Mesendoderm (in vitro differentiated cells): ENCODE data around the gene LASP1.
A peak's percentile ranks its signal among the peaks of the same experiment; 100 is the strongest.

Experiments
- DNase-seq: peaks from one replicate; pipeline ENCODE4 v3.0.0; 2013
- H2AK5ac ChIP-seq: 2 replicates; pipeline ENCODE4 v1.6.1; 2013; ENCODE audit warnings: low read length, inconsistent platforms
- H2BK120ac ChIP-seq: 2 replicates; pipeline ENCODE4 v1.6.1; 2013; ENCODE audit warnings: low read depth, mild to moderate bottlenecking, low read length, moderate library complexity, mixed read lengths
- H2BK15ac ChIP-seq: replicated peaks from 2 replicates; pipeline ENCODE4 v1.6.1; 2013; ENCODE audit warnings: low read depth, mild to moderate bottlenecking, moderate library complexity
- H2BK5ac ChIP-seq: 2 replicates; pipeline ENCODE4 v1.6.1; 2013; ENCODE audit warnings: low read length, inconsistent platforms
- H3K18ac ChIP-seq: 2 replicates; pipeline ENCODE4 v1.6.1; 2013; ENCODE audit warnings: mild to moderate bottlenecking, low read length, mixed read lengths
- H3K23ac ChIP-seq: one replicate; pipeline ENCODE4 v1.6.1; 2013; ENCODE audit warnings: low read length
- H3K27ac ChIP-seq: 2 replicates; pipeline ENCODE4 v1.5.1; 2013; ENCODE audit warnings: low read depth, mild to moderate bottlenecking, inconsistent platforms, low read length, moderate library complexity
- H3K27me3 ChIP-seq: 2 replicates; pipeline ENCODE4 v1.6.1; 2013; ENCODE audit warnings: low read length, control low read depth, mild to moderate bottlenecking, inconsistent platforms; ENCODE audit not compliant: insufficient read depth, poor library complexity
- H3K36me3 ChIP-seq: 2 replicates; pipeline ENCODE4 v1.6.1; 2013; ENCODE audit warnings: low read length, inconsistent platforms; ENCODE audit not compliant: control insufficient read depth, insufficient read depth
- H3K4ac ChIP-seq: one replicate; pipeline ENCODE4 v1.6.1; 2013; ENCODE audit warnings: low read depth, mild to moderate bottlenecking, low read length, moderate library complexity
- H3K4me1 ChIP-seq: 2 replicates; pipeline ENCODE4 v1.6.1; 2013; ENCODE audit warnings: low read depth, low read length, inconsistent platforms; ENCODE audit not compliant: control insufficient read depth
- H3K4me2 ChIP-seq: 2 replicates; pipeline ENCODE4 v1.6.1; 2013; ENCODE audit warnings: low read length
- H3K4me3 ChIP-seq: 2 replicates; pipeline ENCODE4 v1.5.1; 2013; ENCODE audit warnings: mild to moderate bottlenecking, low read length
- H3K56ac ChIP-seq: one replicate; pipeline ENCODE4 v1.6.1; 2013; ENCODE audit warnings: low read length
- H3K79me1 ChIP-seq: 2 replicates; pipeline ENCODE4 v1.6.1; 2013; ENCODE audit warnings: low read length, inconsistent platforms
- H3K79me2 ChIP-seq: 2 replicates; pipeline ENCODE4 v1.6.1; 2013; ENCODE audit warnings: mild to moderate bottlenecking, low read length; ENCODE audit not compliant: control insufficient read depth, insufficient read depth
- H3K9ac ChIP-seq: 2 replicates; pipeline ENCODE4 v1.6.1; 2013; ENCODE audit warnings: low read length, inconsistent platforms
- H4K5ac ChIP-seq: one replicate; pipeline ENCODE4 v1.6.1; 2013; ENCODE audit warnings: low read length
- H4K8ac ChIP-seq: one replicate; pipeline ENCODE4 v1.6.1; 2013; ENCODE audit warnings: low read depth, mild to moderate bottlenecking, control low read depth, low read length, moderate library complexity
- WGBS: extraction: QIAGEN DNeasy Blood & Tissue Kit; methylation state at CpG from one replicate; pipeline ENCODE4 v1.1.7; 2013; ENCODE audit warnings: low lambda C conversion rate, missing lambda C conversion rate; ENCODE audit not compliant: insufficient coverage; ENCODE audit errors: extremely low coverage; 5-methylcytosine and 5-hydroxymethylcytosine counted together

The LASP1 gene

DNA sequence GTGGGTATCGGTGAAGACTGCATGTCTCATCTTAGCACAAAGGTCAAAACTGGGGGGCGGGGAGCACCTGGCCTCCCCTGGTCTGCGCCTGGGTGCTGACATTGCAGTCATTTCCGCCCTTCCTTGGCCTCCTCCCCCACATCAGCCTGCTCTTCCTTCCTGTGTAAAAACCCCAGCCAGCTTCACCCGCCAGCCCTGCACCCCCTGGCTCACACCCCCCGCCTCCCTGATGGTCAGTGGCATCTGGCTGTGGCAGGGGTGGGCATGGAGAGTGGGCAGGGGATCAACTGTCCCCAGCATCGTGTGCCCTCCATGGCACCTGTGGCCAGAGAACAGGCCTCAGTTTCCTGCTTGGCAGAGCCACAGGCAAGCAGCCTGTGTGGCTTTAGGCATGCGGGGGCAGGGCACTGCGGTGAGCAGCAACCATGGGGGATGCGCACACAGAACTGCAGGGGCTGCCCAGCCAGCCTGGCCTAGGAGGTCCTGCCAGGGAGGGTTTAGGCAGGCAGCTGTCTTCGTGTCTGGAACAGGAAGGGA, 29.0 kb downstream of the LASP1 start:
- Histone ChIP-seq H3K4me1 (peaks cover 4% of the 10 kb centered on the region), H3K79me2 (peaks cover 5% of the 10 kb centered on the region)

DNA sequence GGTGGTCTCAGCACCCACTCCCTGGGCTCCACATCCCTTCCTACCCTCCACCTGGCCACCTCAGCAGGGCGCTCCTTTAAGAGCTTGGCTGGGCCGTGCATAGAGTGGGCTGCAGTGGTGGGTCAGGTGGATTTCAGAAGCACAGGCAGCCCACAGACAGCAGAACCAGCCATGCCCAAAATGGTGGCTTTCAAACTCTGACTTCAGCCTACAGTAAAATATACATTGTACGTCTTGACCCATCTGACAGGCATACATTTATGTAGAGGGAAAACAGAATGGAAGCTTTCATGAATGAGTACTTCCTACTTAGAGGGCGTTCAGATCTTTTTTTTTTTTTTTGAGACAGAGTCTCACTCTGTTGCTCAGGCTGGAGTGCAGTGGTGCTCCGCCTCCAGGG, 29.6 kb downstream of the LASP1 start:
- no peak overlapping the region for H4K8ac ChIP-seq
- no CpG with 5 or more reads among the region's 5 CpGs for WGBS
- peaks cover 4% of the 10 kb centered on the region for H3K4me1 ChIP-seq
- H4K5ac ChIP-seq, result no peak overlapping the region
- peak overlapping the region; percentile 20 for H3K27ac ChIP-seq
- peaks cover 5% of the 10 kb centered on the region for H3K79me2 ChIP-seq
- H3K4me2 ChIP-seq, result no peak overlapping the region
- H2BK15ac ChIP-seq, result no peak overlapping the region
- H3K18ac ChIP-seq, result no peak overlapping the region
- H3K4ac ChIP-seq, result no peak overlapping the region
- peaks cover 18% of the 10 kb centered on the region for H3K79me1 ChIP-seq
- no peak overlapping the region for H3K9ac ChIP-seq
- H3K4me3 ChIP-seq, result no peak overlapping the region
- no peaks in the 10 kb centered on the region for H3K27me3 ChIP-seq
- no peak overlapping the region for H2BK5ac ChIP-seq
- DNase-seq, result no peak
- no peak overlapping the region for H2AK5ac ChIP-seq
- no peak overlapping the region for H2BK120ac ChIP-seq
- no peaks in the 10 kb centered on the region for H3K36me3 ChIP-seq
- H3K23ac ChIP-seq, result no peak overlapping the region
- no peak overlapping the region for H3K56ac ChIP-seq

More for the DNA sequence above, 29.0 kb downstream of the LASP1 start:
- H3K4ac ChIP-seq, result no peak overlapping the region
- H2BK120ac ChIP-seq, result no peak overlapping the region
- no peaks in the 10 kb centered on the region for H3K27me3 ChIP-seq
- no peak overlapping the region for H2BK5ac ChIP-seq
- H3K56ac ChIP-seq, result no peak overlapping the region
- WGBS, result no CpG with 5 or more reads among the region's 11 CpGs
- no peak overlapping the region for H3K18ac ChIP-seq
- no peak overlapping the region for H3K4me2 ChIP-seq
- H2AK5ac ChIP-seq, result no peak overlapping the region
- H2BK15ac ChIP-seq, result no peak overlapping the region
- H3K9ac ChIP-seq, result no peak overlapping the region
- no peaks in the 10 kb centered on the region for H3K36me3 ChIP-seq
- H4K5ac ChIP-seq, result no peak overlapping the region
- H4K8ac ChIP-seq, result no peak overlapping the region
- no peak overlapping the region for H3K4me3 ChIP-seq
- H3K23ac ChIP-seq, result no peak overlapping the region
- peak overlapping the region; percentile 20 for H3K27ac ChIP-seq
- peaks cover 18% of the 10 kb centered on the region for H3K79me1 ChIP-seq
- no peak for DNase-seq

DNA sequence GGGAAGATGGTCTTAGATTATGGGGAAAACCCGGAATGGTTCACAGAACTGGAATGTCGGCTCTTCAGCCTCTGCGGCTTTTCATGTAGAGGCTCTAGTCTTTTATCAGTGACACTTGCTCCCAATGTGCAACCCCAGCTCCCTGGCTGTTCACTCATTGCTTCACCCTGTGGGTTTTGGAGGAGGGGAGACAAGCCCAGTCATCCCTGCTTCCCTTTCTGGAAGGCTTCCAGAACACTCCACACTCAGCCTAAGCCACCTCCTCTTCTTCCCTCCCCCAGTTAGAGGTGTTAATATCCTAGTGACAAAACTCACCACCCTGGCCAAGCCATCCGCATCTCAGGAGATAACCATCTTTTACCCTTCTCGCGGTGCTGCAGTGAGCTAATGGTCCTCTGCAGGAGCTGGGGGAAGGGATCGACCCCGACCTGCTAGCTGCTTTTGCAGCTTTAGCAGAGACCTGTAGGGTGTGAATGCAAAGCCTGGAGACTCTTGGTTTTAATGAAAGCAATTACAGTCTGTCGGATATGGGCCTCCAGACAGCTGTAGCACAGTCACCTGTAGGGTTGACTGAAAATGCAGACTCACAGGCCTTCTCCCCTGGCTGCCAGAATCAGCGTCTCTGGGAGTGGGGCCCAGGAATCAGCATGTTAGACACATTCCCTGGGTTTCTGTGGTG, 31.3 kb downstream of the LASP1 start:
- peak; percentile 99 for DNase-seq

DNA sequence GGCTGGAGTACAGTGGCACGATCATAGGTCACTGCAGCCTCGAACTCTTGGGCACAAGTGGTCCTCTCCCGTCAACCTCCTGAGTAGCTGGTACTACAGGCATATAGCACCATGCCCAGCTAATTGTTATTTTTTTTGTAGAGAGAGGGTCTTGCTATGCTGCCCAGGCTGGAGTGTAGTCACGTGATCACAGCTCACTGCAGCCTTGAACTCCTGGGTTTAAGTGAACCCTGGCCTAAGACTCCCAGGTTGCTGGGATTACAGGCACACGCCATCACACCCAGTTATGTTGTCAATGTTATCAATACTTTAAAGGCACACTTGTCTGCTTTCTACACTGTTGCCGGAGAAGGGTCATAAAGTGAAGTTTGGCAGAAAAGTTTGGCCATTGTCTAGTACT, 33.5 kb downstream of the LASP1 start:
- Histone ChIP-seq H3K4me3 (no peak overlapping the region), H4K8ac (no peak overlapping the region), H3K4me1 (peaks cover 4% of the 10 kb centered on the region), H3K56ac (no peak overlapping the region), H2BK5ac (no peak overlapping the region), H3K4me2 (no peak overlapping the region), H2AK5ac (no peak overlapping the region), H3K4ac (no peak overlapping the region), H3K18ac (no peak overlapping the region), H3K23ac (no peak overlapping the region), H3K27ac (no peak overlapping the region), H3K79me2 (peaks cover 16% of the 10 kb centered on the region), H3K36me3 (peaks cover 2% of the 10 kb centered on the region), H3K9ac (no peak overlapping the region), H2BK15ac (no peak overlapping the region), H3K79me1 (peaks cover 18% of the 10 kb centered on the region), H2BK120ac (no peak overlapping the region), H4K5ac (no peak overlapping the region), H3K27me3 (no peaks in the 10 kb centered on the region)
- WGBS, result no CpG with 5 or more reads among the region's 6 CpGs
- DNase-seq, result no peak

More for the DNA sequence above, 31.3 kb downstream of the LASP1 start:
- Histone ChIP-seq H3K36me3 (no peaks in the 10 kb centered on the region), H3K4me1 (peaks cover 4% of the 10 kb centered on the region), H3K18ac (peak overlapping the region; percentile 89), H2BK15ac (no peak overlapping the region), H2AK5ac (no peak overlapping the region), H3K9ac (no peak overlapping the region), H4K8ac (no peak overlapping the region), H4K5ac (no peak overlapping the region), H3K23ac (no peak overlapping the region), H3K56ac (peak overlapping the region; percentile 60), H3K4ac (no peak overlapping the region), H2BK5ac (no peak overlapping the region), H2BK120ac (no peak overlapping the region), H3K4me3 (no peak overlapping the region), H3K79me1 (peaks cover 18% of the 10 kb centered on the region), H3K4me2 (no peak overlapping the region), H3K27me3 (no peaks in the 10 kb centered on the region), H3K27ac (peak overlapping the region; percentile 92), H3K79me2 (peaks cover 7% of the 10 kb centered on the region)
- WGBS, result no CpG with 5 or more reads among the region's 10 CpGs

DNA sequence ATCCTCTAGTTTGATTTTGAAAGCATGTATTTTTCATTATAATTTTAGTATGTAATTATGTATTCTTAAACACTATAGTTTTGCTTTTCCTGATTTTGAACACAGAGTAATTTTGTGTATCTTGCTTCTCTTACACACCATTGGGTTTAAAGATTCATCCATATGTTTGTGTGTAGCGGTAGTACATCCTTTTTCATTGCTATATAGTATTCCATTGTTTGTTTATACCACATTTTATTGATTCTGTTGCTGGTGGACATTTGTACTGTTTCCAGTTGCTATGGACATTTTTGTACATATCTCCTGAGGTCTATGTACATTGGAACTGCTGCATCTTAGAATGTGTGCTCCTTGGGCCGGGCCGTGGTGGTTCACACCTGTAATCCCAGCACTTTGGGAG, 35.0 kb downstream of the LASP1 start:
- Histone ChIP-seq H3K27me3 (no peaks in the 10 kb centered on the region), H3K4me2 (no peak overlapping the region), H3K9ac (no peak overlapping the region), H2BK15ac (no peak overlapping the region), H3K79me2 (peaks cover 16% of the 10 kb centered on the region), H3K4me3 (no peak overlapping the region), H3K4ac (no peak overlapping the region), H3K56ac (no peak overlapping the region), H4K5ac (no peak overlapping the region), H3K27ac (no peak overlapping the region), H2BK120ac (no peak overlapping the region), H4K8ac (no peak overlapping the region), H3K36me3 (peaks cover 2% of the 10 kb centered on the region), H3K79me1 (peaks cover 18% of the 10 kb centered on the region), H2AK5ac (no peak overlapping the region), H3K18ac (no peak overlapping the region), H3K4me1 (peaks cover 4% of the 10 kb centered on the region), H2BK5ac (no peak overlapping the region), H3K23ac (no peak overlapping the region)
- no CpG with 5 or more reads among the region's 3 CpGs for WGBS
- no peak for DNase-seq

DNA sequence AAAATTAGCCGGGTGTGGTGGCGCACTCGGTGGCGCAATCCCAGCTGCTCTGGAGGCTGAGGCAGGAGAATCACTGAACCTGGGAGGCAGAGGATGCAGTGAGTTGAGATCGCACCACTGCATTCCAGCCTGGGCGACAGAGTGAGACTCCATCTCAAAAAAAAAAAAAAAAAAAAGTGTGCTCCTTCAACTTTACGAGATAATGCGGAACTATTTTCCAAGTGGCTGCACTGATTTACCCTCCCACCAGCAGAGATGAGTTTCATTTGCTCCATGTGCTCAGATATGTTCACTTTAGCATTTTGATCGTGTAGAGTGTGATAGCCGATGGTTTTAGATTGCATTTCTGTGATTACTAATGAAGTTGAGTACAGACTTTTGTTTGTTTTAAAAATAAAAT, 35.5 kb downstream of the LASP1 start:
- Histone ChIP-seq H3K36me3 (peaks cover 2% of the 10 kb centered on the region), H2BK120ac (no peak overlapping the region), H3K4me2 (no peak overlapping the region), H4K8ac (no peak overlapping the region), H3K4me1 (peaks cover 4% of the 10 kb centered on the region), H2BK15ac (no peak overlapping the region), H3K79me2 (peaks cover 16% of the 10 kb centered on the region), H3K56ac (no peak overlapping the region), H4K5ac (no peak overlapping the region), H3K18ac (no peak overlapping the region), H3K79me1 (peaks cover 18% of the 10 kb centered on the region), H3K27me3 (no peaks in the 10 kb centered on the region), H3K23ac (no peak overlapping the region), H3K9ac (no peak overlapping the region), H3K4ac (no peak overlapping the region), H2AK5ac (no peak overlapping the region), H3K4me3 (no peak overlapping the region), H3K27ac (no peak overlapping the region), H2BK5ac (no peak overlapping the region)
- no CpG with 5 or more reads among the region's 10 CpGs for WGBS
- DNase-seq, result no peak
